Activated T-cell treated with anti-CD3 and anti-CD28 coated beads, Interleukin-2, amount 50 U/mL, for 72 hours (primary cell): ENCODE data around the gene ABCD1. TPM values are rescaled to one million over a fixed set of nuclear protein-coding genes. Genes with fewer than 3 reads are reported as not detected.
A peak's percentile ranks its signal among the peaks of the same experiment; 100 is the strongest.
"Not testable (repeated sequence)": the region's sequence is repeated elsewhere in the genome, so short reads cannot be mapped to it uniquely, and the experiment has no call there.

Experiments used
- ATAC-seq, 2 donors: fragments of 150-1000 bp; cut with Tn5 transposase; replicated peaks in 1 of 2; 2 replicates each; pipeline ENCODE4 v1.10.0; 2021; ENCODE audit warnings: moderate library complexity in 2 of 2, mild to moderate bottlenecking in 1 of 2
- DNase-seq, 2 donors: peaks; one replicate each; pipeline ENCODE4 v3.0.0; 2021 to 2022; ENCODE audit warnings: mixed read lengths in 1 of 2
- H3K27ac Mint-ChIP-seq: one replicate; pipeline ENCODE4 v1.8.0; 2022; ENCODE audit warnings: mild to moderate bottlenecking, moderate library complexity, mixed read lengths
- H3K27me3 Mint-ChIP-seq: one replicate; pipeline ENCODE4 v1.8.0; 2022; ENCODE audit warnings: low read depth, mixed read lengths
- H3K36me3 Mint-ChIP-seq, 2 donors: one replicate each; pipeline ENCODE4 v1.8.0; 2022; ENCODE audit warnings: mixed read lengths in 2 of 2, mild to moderate bottlenecking in 1 of 2; ENCODE audit not compliant: insufficient read depth in 2 of 2
- H3K4me1 Mint-ChIP-seq: one replicate; pipeline ENCODE4 v1.8.0; 2022; ENCODE audit warnings: low read depth, mixed read lengths
- H3K4me3 Mint-ChIP-seq, 2 donors: one replicate each; pipeline ENCODE4 v1.8.0; 2022; ENCODE audit warnings: mild to moderate bottlenecking in 2 of 2, mixed read lengths in 2 of 2, moderate library complexity in 2 of 2
- H3K9me3 Mint-ChIP-seq, 2 donors: one replicate each; pipeline ENCODE4 v1.8.0; 2022; ENCODE audit warnings: mixed read lengths in 2 of 2
- total RNA-seq, 2 donors: library from RNA; stranded (reverse); gene quantifications; one replicate each; pipeline ENCODE4 v1.2.3, GENCODE V29; 2022

ABCD1 gene
- total RNA-seq: 1 to 10 TPM; 8.0 to 8.3 TPM

DNA sequence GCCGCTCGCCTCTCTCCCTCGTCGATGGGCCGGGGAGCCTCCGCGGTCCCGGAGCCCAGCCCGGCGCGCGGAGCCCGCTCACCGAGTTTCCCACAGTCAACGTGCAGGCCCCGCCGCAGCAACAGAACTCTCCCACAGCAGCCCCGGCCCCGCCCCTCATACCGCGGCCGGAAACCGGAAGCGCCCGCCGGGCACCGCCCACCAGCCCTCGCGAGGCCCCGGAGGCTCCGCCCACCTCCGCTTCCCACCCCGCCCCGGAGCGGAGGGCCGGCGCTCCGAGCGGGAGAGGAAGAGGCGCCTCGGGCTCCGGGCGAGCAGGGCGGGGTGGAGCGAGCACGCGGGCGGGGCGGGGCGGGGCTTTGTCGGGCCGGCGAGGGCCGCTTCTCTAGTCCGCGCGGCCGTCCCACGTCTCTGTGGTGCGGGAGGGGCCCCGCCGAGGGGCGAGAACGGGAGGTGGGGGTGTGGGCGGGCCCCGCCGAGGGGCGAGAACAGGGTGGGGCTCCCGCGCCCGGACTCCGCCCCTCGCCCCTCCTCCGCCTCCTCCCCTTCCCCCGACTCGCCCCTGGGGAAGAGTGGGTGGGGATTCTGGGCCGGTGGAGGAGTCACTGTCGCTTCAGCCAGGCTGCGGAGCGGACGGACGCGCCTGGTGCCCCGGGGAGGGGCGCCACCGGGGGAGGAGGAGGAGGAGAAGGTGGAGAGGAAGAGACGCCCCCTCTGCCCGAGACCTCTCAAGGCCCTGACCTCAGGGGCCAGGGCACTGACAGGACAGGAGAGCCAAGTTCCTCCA lies at the start of gene ABCD1, which contains the start of gene BCAP31:
TSS of gene ABCD1 (plus strand) at position 605 of the 787 bp plus-strand sequence. CDS start 411 bp downstream, outside the sequence.
TSS of gene BCAP31 (minus strand) at position 136 of the 787 bp plus-strand sequence. CDS start 1,143 bp downstream, outside the sequence.
- peaks cover under 1% of the 10 kb centered on the region for H3K27me3 Mint-ChIP-seq
- DNase-seq: peak; percentile 90 to 94
- ATAC-seq: peak; percentile 79 to 80
- H3K4me1 Mint-ChIP-seq: peaks cover 20% of the 10 kb centered on the region
- peak within 1 kb of the TSS; percentile 72 for H3K27ac Mint-ChIP-seq
- no peaks in the 10 kb centered on the region for H3K9me3 Mint-ChIP-seq
- peak within 1 kb of the TSS; percentile 88 to 89 for H3K4me3 Mint-ChIP-seq
- H3K36me3 Mint-ChIP-seq: peaks cover 0 to 2% of the 10 kb centered on the region in 2 donors

DNA sequence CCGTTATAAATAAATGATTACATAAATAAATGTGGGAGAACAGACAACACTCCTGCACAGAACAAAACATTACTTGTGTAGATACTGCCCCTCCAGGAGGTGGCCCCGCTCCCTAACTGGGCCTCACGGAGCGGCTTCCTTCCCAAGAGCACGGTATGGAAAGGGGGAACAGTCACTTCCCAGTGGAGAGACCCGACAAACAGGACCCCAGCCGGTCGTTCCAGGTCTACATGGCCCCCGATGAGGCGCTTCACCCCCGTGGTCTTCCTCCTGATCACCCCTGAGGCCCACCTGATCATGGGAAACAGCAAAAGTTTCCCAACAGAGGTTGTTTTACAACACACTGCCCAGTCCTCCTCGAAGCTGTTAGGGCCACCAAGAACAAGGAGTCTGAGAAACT lies 43.5 kb upstream of the ABCD1 start:
- H3K27me3 Mint-ChIP-seq: peaks cover 24% of the 10 kb centered on the region
- H3K36me3 Mint-ChIP-seq: no peaks in the 10 kb centered on the region
- no peak overlapping the region for H3K27ac Mint-ChIP-seq
- no peak for DNase-seq
- no peaks in the 10 kb centered on the region for H3K9me3 Mint-ChIP-seq
- H3K4me1 Mint-ChIP-seq: no peaks in the 10 kb centered on the region
- no peak overlapping the region for H3K4me3 Mint-ChIP-seq
- ATAC-seq: no peak

DNA sequence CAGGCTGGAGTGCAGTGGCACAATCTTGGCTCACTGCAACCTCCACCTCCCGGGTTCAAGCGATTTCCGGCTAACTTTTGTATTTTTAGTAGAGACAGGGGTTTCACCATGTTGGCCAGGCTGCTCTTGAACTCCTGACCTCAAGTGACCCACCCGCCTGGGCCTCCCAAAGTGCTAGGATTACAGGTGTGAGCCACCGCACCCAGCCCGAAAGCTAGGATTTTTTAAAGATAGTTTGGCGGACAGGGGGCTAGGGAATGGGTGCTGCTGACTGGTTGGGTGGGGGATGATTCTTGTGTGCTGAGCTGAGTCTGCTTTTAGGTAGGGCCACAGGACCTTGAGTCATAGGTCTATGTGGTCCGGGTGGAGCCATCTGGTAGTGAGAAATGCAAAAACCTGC lies 41.2 kb upstream of the ABCD1 start:
- H3K4me1 Mint-ChIP-seq, H3K36me3 Mint-ChIP-seq, H3K27ac Mint-ChIP-seq, H3K4me3 Mint-ChIP-seq, H3K9me3 Mint-ChIP-seq, DNase-seq, ATAC-seq: not testable (repeated sequence)
- H3K27me3 Mint-ChIP-seq: peaks cover 21% of the 10 kb centered on the region

DNA sequence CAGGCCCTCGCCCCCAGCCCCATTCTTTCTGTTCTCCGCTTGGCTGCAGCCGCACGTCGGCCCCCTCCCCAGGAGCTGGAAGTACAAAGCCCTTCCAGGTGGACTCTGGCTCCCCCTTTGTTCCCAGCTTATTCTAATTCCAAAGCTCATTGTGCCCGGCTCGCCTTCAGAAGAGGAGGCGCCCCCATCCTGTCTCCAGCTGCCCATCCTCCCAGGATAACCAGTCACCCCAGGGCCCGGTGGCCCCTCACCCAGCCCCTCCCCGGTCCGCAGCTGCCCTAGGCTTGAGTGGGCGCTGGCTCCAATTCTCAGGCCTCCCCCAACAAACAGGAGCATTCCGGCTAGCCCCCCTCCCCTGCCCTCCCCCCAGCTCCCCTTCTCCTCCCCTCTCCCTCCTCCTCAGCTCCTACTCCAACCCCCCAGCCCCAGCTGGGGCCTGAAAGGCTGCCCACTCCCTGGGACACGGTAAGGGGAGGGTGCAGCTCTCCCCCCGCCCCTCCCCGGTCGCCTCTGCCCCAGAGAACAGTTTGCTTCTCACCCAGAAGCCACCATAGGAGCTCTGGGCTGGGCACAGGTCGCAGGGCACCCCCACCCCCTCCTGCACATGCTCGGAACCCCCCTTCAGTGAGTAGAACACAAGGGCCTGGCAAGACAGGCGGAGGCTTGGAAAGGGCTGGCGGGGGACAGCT lies 40.0 kb upstream of the ABCD1 start:
- no peak for ATAC-seq
- Mint-ChIP-seq H3K27ac (no peak overlapping the region), H3K4me3 (no peak overlapping the region), H3K9me3 (no peaks in the 10 kb centered on the region), H3K36me3 (no peaks in the 10 kb centered on the region), H3K27me3 (peaks cover 19% of the 10 kb centered on the region), H3K4me1 (no peaks in the 10 kb centered on the region)
- DNase-seq: no peak

DNA sequence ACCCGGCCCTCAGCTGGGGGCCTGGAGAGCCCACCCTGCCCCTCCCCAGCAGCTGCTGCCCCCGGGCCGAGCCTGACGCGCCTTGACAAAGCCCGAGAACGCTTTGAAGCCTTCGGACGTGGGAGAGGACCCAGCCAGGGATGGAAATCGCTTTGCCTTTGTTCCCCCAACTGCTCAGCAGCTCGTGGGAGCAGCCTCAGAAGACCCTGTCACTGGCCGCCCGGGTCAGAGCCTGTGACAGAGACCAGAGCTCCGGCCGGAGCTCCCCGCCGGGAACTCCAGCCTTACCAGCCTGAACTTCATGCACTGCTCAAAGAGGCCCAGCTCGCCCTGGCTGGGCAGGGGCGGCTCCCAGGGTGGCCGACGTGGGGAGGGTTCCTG lies 39.5 kb upstream of the ABCD1 start:
- Mint-ChIP-seq H3K4me3 (no peak overlapping the region), H3K9me3 (no peaks in the 10 kb centered on the region), H3K27ac (no peak overlapping the region), H3K27me3 (peaks cover 19% of the 10 kb centered on the region), H3K4me1 (no peaks in the 10 kb centered on the region), H3K36me3 (no peaks in the 10 kb centered on the region)
- DNase-seq (no peak), ATAC-seq (no peak)

DNA sequence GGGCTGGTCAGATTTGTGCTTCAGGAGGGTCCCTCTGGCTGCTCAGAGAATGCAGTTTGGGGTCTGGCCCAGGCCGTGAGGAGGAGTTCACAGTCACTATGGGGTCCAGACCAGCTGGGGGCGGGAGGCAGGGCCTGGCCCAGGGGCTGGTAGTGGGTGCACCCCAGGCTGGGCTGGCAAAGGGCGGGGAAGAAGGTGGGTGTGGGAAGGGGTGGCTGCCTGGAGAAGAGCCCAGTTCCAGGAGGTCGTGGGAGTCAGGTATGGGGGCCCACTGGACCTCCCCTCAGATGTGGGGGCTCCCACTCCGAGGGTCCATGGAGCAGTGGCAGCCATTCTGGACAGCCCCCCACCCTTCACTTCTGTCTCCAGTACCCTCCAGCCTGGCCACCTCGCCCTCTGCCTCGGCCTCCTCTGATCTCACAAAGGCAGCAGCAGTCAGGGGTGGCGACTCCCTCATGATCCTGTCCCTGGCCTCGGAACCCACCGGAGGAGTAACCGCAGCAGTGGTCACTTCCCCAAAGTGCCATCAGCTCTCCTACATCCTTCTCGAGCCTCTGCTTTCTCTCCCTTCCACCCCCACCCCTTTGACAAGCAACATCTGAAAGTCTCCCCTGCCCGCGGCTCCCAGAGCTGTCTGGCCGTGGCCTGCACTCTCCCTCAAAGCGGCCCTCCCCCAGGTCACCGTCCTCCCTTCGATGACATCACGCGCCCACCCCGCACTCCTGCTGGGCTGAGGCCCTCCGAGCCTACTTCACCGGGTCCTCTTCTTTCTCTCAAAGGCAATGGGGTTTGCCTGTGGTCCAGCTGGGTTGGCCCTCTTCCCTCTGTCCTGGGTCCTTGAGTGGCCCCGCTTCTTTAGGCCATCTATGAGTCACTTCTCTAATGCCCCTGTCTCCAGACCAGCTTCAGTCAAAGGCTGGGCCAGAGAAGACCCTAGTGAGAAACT lies 38.6 kb upstream of the ABCD1 start:
- ATAC-seq: no peak
- no peak overlapping the region for H3K27ac Mint-ChIP-seq
- H3K4me1 Mint-ChIP-seq: no peaks in the 10 kb centered on the region
- H3K9me3 Mint-ChIP-seq: no peaks in the 10 kb centered on the region
- peak overlapping the region in 1 of 2 donors; percentile 27 for H3K4me3 Mint-ChIP-seq
- no peak for DNase-seq
- peaks cover 19% of the 10 kb centered on the region for H3K27me3 Mint-ChIP-seq
- no peaks in the 10 kb centered on the region for H3K36me3 Mint-ChIP-seq

DNA sequence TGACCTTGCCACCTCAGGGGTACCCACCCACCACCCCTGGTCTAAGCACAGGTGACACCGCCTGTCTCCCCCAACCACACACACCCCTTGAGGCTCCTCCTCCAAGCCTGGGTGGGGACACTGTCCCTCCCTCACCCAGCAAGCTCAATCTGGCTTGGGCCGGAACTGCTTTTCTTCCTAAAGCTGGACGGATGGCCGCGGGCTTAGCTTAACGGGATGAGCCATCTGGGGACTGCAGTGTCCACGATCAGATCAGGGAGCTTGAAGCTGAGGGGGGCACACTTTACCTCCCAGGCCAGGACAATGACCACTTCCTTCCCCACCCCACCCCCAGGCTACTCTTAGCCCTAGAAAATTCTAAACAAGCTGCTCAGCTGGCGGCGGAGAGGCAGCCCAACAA lies 37.9 kb upstream of the ABCD1 start:
- Mint-ChIP-seq H3K4me3 (peak overlapping the region in 1 of 2 donors; percentile 27), H3K27ac (no peak overlapping the region), H3K4me1 (no peaks in the 10 kb centered on the region), H3K36me3 (no peaks in the 10 kb centered on the region), H3K9me3 (no peaks in the 10 kb centered on the region), H3K27me3 (peaks cover 19% of the 10 kb centered on the region)
- DNase-seq (no peak), ATAC-seq (no peak)

DNA sequence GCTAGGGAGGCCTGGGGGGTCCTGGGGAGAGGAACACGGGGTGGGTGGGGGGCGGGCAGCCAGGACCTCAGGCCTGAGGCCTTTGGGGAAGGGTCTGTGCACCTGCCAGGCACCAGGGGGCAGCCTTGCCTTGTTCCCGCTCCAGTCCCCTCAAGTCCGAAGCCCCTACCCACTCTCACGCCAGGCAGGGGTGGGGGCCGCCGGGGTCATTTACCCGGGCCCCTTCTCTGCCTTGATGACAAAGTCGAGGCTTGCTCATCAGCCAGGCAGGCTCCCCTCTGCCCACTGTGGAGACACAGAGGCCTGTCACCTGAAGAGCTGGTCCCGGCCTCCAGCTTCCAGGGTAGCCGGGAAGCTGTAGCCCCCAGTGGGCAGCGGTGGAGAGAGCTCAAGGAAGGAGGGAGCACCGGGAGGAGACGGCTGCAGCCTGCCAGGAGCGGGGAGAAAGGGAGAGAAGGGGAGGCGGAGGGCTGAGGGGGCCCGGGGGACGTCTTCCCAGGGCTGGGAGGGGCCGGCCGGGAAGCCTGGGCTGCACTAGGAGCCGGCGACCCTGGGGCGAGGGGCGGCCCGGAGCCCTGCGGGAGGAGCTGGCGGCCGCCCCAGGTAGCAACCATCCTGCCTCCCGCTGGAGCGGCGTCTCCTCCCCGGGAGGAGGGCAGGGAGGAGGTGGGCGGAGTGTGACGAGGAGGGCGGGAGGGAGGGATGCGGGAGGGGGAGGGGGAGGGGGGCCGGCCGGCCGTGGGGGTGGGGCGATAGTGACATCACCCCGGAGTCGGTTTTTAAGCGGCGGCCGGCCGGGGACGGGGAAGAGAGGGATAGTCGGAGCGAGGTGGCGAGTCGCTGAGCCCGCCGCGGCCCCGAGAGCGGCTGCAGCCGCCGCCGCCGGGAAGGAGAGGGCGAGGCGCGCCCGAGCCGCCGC lies 37.3 kb upstream of the ABCD1 start, which contains the start of gene SLC6A8:
TSS of gene SLC6A8 (plus strand) at position 806 of the 919 bp plus-strand sequence. CDS start 649 bp downstream, outside the sequence.
- Mint-ChIP-seq H3K36me3 (no peaks in the 10 kb centered on the region), H3K4me3 (peak within 1 kb of the TSS; percentile 80 to 84), H3K27ac (no peak within 1 kb of the TSS), H3K27me3 (peaks cover 19% of the 10 kb centered on the region), H3K4me1 (no peaks in the 10 kb centered on the region), H3K9me3 (no peaks in the 10 kb centered on the region)
- ATAC-seq: peak; percentile 49 to 50
- peak; percentile 33 to 39 for DNase-seq

DNA sequence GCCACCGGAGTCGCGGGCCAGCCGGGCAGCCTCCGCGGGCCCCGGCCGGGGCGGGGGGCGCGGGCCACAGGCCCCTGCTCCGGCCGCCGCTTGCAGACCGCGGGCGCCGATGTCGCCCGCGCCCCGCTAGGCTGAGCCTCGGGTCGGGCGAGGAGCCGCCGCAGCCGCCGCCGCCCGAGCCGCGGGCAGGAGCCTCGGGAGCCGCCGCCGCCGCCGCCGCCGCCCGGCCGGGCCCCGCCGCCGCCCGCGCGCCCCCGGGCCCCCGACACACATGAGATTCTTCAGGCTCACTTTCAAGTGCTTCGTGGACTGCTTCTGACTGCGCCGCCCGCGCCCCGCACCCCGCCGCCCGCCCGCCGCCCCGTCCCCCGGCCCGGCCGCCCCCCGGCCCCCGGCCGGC lies 36.6 kb upstream of the ABCD1 start:
- no peaks in the 10 kb centered on the region for H3K36me3 Mint-ChIP-seq
- DNase-seq (no peak), ATAC-seq (peak; percentile 27 to 34)
- H3K4me1 Mint-ChIP-seq: no peaks in the 10 kb centered on the region
- H3K4me3 Mint-ChIP-seq: no peak overlapping the region
- H3K27me3 Mint-ChIP-seq: peaks cover 19% of the 10 kb centered on the region
- no peak overlapping the region for H3K27ac Mint-ChIP-seq
- no peaks in the 10 kb centered on the region for H3K9me3 Mint-ChIP-seq

DNA sequence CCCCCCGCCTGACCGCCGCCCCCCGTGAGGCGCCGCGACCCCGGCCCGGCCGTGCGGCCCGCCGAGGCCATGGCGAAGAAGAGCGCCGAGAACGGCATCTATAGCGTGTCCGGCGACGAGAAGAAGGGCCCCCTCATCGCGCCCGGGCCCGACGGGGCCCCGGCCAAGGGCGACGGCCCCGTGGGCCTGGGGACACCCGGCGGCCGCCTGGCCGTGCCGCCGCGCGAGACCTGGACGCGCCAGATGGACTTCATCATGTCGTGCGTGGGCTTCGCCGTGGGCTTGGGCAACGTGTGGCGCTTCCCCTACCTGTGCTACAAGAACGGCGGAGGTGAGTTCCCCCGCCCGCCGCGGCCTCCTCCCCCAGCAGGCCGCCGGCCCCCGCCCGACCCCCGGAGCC lies 36.1 kb upstream of the ABCD1 start:
- H3K27me3 Mint-ChIP-seq: peaks cover 19% of the 10 kb centered on the region
- no peaks in the 10 kb centered on the region for H3K4me1 Mint-ChIP-seq
- ATAC-seq: peak in 1 of 2 donors; percentile 6
- no peaks in the 10 kb centered on the region for H3K36me3 Mint-ChIP-seq
- H3K4me3 Mint-ChIP-seq: no peak overlapping the region
- no peaks in the 10 kb centered on the region for H3K9me3 Mint-ChIP-seq
- no peak for DNase-seq
- no peak overlapping the region for H3K27ac Mint-ChIP-seq

DNA sequence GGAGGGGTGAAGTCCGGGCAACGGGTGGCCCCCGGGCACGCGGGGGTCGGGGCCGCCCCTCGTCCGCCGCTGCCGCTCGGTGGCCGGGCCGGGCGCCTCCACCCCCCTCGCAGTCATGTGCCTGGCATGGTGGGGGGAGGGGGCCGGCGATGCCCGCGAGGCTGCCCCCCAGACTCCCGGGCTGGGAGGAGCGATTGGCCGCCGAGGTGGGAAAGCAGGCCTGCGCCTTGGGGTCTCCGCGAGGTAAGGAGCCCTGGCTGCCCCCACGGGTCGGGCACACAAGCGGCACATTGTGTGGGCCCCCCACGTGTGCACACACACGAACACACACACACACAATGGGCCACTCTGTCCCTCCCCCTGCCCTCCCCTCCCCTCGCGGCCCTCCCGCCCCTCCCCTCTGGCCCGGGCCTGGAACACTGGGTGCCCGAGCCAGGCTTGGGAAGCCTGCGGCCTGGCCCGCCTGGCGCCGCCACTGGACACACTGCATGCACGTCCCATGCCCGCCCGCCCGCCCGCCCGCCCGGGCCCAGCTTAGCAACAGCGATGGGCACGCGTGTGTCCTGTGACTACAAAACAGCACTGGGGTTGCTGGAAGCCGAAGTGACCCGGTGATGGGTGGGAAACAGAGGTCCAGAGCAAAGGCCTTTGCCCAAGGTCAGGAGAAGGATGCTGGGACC lies 35.6 kb upstream of the ABCD1 start:
- H3K36me3 Mint-ChIP-seq: no peaks in the 10 kb centered on the region
- no peaks in the 10 kb centered on the region for H3K9me3 Mint-ChIP-seq
- H3K4me1 Mint-ChIP-seq: no peaks in the 10 kb centered on the region
- no peak for ATAC-seq
- no peak overlapping the region for H3K4me3 Mint-ChIP-seq
- H3K27me3 Mint-ChIP-seq: peaks cover 19% of the 10 kb centered on the region
- DNase-seq: no peak
- H3K27ac Mint-ChIP-seq: no peak overlapping the region
